NCI-H1930 (cell line): ENCODE results near the gene CFP.

ENCODE experiments used
- DNase-seq, 2 experiments: peaks; one replicate each; lab custom pipeline; 2025; lab: John Stamatoyannopoulos, UW

The CFP gene

GRCh38 chrX:47574076-47574546, 55.6 kb downstream of the CFP start:
- no peak for DNase-seq

GRCh38 chrX:47573341-47574075, 56.2 kb downstream of the CFP start:
- DNase-seq: no peak
